ENCODE data around the gene PAQR7. TPM values are rescaled to one million over a fixed set of nuclear protein-coding genes. Genes with fewer than 3 reads are reported as not detected.

PAQR7 gene
- total RNA-seq, 1 experiment from 2014 or later: 6.4 TPM

- no peak overlapping the region for H3K9ac ChIP-seq (ENCODE audit: low read length)
- BruUV-seq (replicated peaks): no TSS peak
- H2AFZ ChIP-seq (ENCODE audit: low read length): no peak overlapping the region
- H3K9me3 ChIP-seq (ENCODE audit: low read length): no peaks in the 10 kb centered on the region
- 0 out of 2 replicates have a peak, but pooled peaks cover 3% of the 10 kb centered on the region for H3K4me1 ChIP-seq (ENCODE audit: insufficient read depth, low read length)
- no peaks in the 10 kb centered on the region for H3K27me3 ChIP-seq (ENCODE audit: low read length)
- no peak overlapping the region for H3K4me3 ChIP-seq (ENCODE audit: low read length)
- no peak for ATAC-seq
- 0 out of 2 replicates have a peak, but pooled peaks cover 3% of the 10 kb centered on the region for H3K36me3 ChIP-seq (ENCODE audit: low read depth, low read length)
- peaks cover 94% of the 10 kb centered on the region for H3K79me2 ChIP-seq (ENCODE audit: low read length)
- intact Hi-C loops (cut with micrococcal nuclease): no loop called here
- POLR2A ChIA-PET (ENCODE audit: unreplicated experiment): interaction anchor here (0.5 kb wide), 2 partner anchors 146 to 149 kb away, joined by 4 read pairs; partner anchors contain the start of gene PAFAH2
- H3K27ac ChIP-seq (ENCODE audit: low read length): no peak overlapping the region
- H4K20me1 ChIP-seq (ENCODE audit: low read length): peaks cover 15% of the 10 kb centered on the region; the same call in 1 of the 2 replicates
- H3F3A ChIP-seq (ENCODE audit: low read length, unreplicated experiment): no peaks in the 10 kb centered on the region
- no peak for DNase-seq
- no peak overlapping the region for H3K4me2 ChIP-seq (ENCODE audit: low read length)
- H3K9me2 ChIP-seq (replicated peaks; ENCODE audit: low read length): no peaks in the 10 kb centered on the region
- CTCF ChIA-PET: no interaction called here
- TF ChIP-seq EZH2phosphoT487 (IDR thresholded peaks at IDR 0.05; ENCODE audit: borderline replicate concordance, low read length) (no peak), EZH2 (IDR thresholded peaks at IDR 0.05; ENCODE audit: low read length, unreplicated experiment) (no peak), CTCF (conservative IDR thresholded peaks at IDR 0.05; ENCODE audit: low read depth, low read length) (no peak)
Measured at GRCh38 chr1:25848531-25848930, 27.0 kb downstream of the PAQR7 start.

DNA sequence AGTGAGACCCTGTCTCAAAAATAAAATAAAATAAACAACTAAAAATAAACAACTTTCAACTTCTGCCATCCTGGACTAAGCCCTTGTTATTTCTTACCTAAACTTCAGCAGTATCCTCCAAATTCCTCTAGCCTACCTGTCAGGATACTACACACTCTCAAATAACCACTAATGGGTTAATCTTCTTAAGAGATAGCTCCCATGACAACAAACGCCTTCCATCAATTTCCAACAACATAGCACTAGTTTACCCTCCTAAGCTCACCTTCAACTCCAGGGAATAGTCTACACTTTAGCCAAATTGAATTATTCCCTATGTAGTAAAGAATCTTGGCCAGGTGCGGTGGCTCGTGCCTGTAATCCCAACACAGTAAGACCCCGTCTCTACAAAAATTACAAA lies 27.6 kb downstream of the PAQR7 start:
- CTCF ChIA-PET: no interaction called here
- no peak overlapping the region for H3K4me3 ChIP-seq (ENCODE audit: low read length)

More for the DNA sequence above, 27.6 kb downstream of the PAQR7 start:
- no peak overlapping the region for H3K27ac ChIP-seq (ENCODE audit: low read length)
- no TSS peak for BruUV-seq (replicated peaks)
- no peak for TF ChIP-seq CTCF (conservative IDR thresholded peaks at IDR 0.05; ENCODE audit: low read depth, low read length)
- TF ChIP-seq EZH2phosphoT487 (IDR thresholded peaks at IDR 0.05; ENCODE audit: borderline replicate concordance, low read length): no peak
- no peak for TF ChIP-seq EZH2 (IDR thresholded peaks at IDR 0.05; ENCODE audit: low read length, unreplicated experiment)
- ATAC-seq: no peak
- POLR2A ChIA-PET (ENCODE audit: unreplicated experiment): interaction anchor here (0.5 kb wide), 2 partner anchors 147 to 150 kb away, joined by 4 read pairs; partner anchors contain the start of gene PAFAH2
- no peak for DNase-seq
- no peaks in the 10 kb centered on the region for H3K9me3 ChIP-seq (ENCODE audit: low read length)
- no peak overlapping the region for H3K4me2 ChIP-seq (ENCODE audit: low read length)
- intact Hi-C loops (cut with micrococcal nuclease): no loop called here
- no peaks in the 10 kb centered on the region for H3K27me3 ChIP-seq (ENCODE audit: low read length)
- 0 out of 2 replicates have a peak, but pooled peaks cover 3% of the 10 kb centered on the region for H3K36me3 ChIP-seq (ENCODE audit: low read depth, low read length)
- H2AFZ ChIP-seq (ENCODE audit: low read length): no peak overlapping the region
- H3F3A ChIP-seq (ENCODE audit: low read length, unreplicated experiment): no peaks in the 10 kb centered on the region
- H3K9me2 ChIP-seq (replicated peaks; ENCODE audit: low read length): no peaks in the 10 kb centered on the region
- H4K20me1 ChIP-seq (ENCODE audit: low read length): peaks cover 15% of the 10 kb centered on the region; the same call in 1 of the 2 replicates
- no peak overlapping the region for H3K9ac ChIP-seq (ENCODE audit: low read length)
- peaks cover 92% of the 10 kb centered on the region for H3K79me2 ChIP-seq (ENCODE audit: low read length)
- H3K4me1 ChIP-seq (ENCODE audit: insufficient read depth, low read length): 0 out of 2 replicates have a peak, but pooled peaks cover 3% of the 10 kb centered on the region

Data from PC-3 (cell line).